Hepatocyte (in vitro differentiated cells): Measurements from ENCODE around the gene CHRNE. TPM values are rescaled to one million over a fixed set of nuclear protein-coding genes. Genes with fewer than 3 reads are reported as not detected.

Experiments
- DNase-seq: peaks from one replicate; pipeline ENCODE4 v3.0.0-alpha.2; 2016; ENCODE audit warnings: low spot score
- H2AFZ ChIP-seq: fragments of 200-600 bp; sonication (generic); 2 replicates; pipeline ENCODE4 v1.6.0; 2016; ENCODE audit warnings: antibody characterized with exemption, mild to moderate bottlenecking
- H3K27ac ChIP-seq: fragments of 200-600 bp; sonication (generic); 2 replicates; pipeline ENCODE4 v1.5.1; 2016; ENCODE audit warnings: mild to moderate bottlenecking
- H3K27me3 ChIP-seq: fragments of 200-600 bp; sonication (generic); 2 replicates; pipeline ENCODE4 v1.6.1; 2016
- H3K36me3 ChIP-seq: fragments of 200-600 bp; sonication (generic); replicated peaks from 2 replicates; pipeline ENCODE4 v1.5.1; 2016; ENCODE audit warnings: low read depth; ENCODE audit not compliant: insufficient read depth
- H3K4me1 ChIP-seq: fragments of 200-600 bp; sonication (generic); 2 replicates; pipeline ENCODE4 v1.5.1; 2016; ENCODE audit warnings: mild to moderate bottlenecking, moderate library complexity; ENCODE audit not compliant: insufficient read depth
- H3K4me2 ChIP-seq: fragments of 200-600 bp; sonication (generic); 2 replicates; pipeline ENCODE4 v1.6.0; 2016
- H3K4me3 ChIP-seq: fragments of 200-600 bp; sonication (generic); 2 replicates; pipeline ENCODE4 v1.5.1; 2016; ENCODE audit warnings: mild to moderate bottlenecking
- H3K79me2 ChIP-seq: fragments of 200-600 bp; sonication (generic); 2 replicates; pipeline ENCODE4 v1.6.0; 2017; ENCODE audit warnings: mild to moderate bottlenecking
- H3K9me2 ChIP-seq: fragments of 200-600 bp; sonication (generic); replicated peaks from 2 replicates; pipeline ENCODE4 v1.6.0; 2017; ENCODE audit warnings: mild to moderate bottlenecking; ENCODE audit not compliant: insufficient read depth
- H3K9me3 ChIP-seq: fragments of 200-600 bp; sonication (generic); 2 replicates; pipeline ENCODE4 v1.5.1; 2016; ENCODE audit warnings: low read depth, mild to moderate bottlenecking
- H4K20me1 ChIP-seq: fragments of 200-600 bp; sonication (generic); 2 replicates; pipeline ENCODE4 v1.6.0; 2016; ENCODE audit warnings: mild to moderate bottlenecking; ENCODE audit not compliant: insufficient read depth, poor library complexity, severe bottlenecking
- EZH2 ChIP-seq: fragments of 200-600 bp; sonication (generic); IDR thresholded peaks from 2 replicates; pipeline ENCODE4 v1.6.1; 2016; ENCODE audit warnings: antibody characterized with exemption, mild to moderate bottlenecking, borderline replicate concordance
- EZH2phosphoT487 ChIP-seq: fragments of 200-600 bp; sonication (generic); IDR thresholded peaks from one replicate; pipeline ENCODE4 v1.6.1; 2018; ENCODE audit warnings: antibody characterized with exemption, mild to moderate bottlenecking, low read depth, moderate library complexity; ENCODE audit not compliant: unreplicated experiment, severe bottlenecking
- WGBS: methylation state at CpG from one replicate; pipeline ENCODE4 v1.1.6; 2016; ENCODE audit warnings: low lambda C conversion rate; ENCODE audit errors: missing lambda C conversion rate; 5-methylcytosine and 5-hydroxymethylcytosine counted together
- polyA plus RNA-seq: library from polyadenylated mRNA; unstranded; fragments of >200 nt; fragmentation: Nextera tagmentation; extraction: Ambion mirVana; gene quantifications from 2 replicates; pipeline ENCODE4 v1.2.1, GENCODE V29; 2016
- total RNA-seq: library from RNA; depleted of rRNA; stranded (reverse); fragments of >200 nt; gene quantifications from 2 replicates; pipeline ENCODE4 v1.2.3, GENCODE V29; 2014
- TF ChIP-seq, protein P1 (sequence below): fragments of 200-600 bp; sonication (generic); IDR thresholded peaks from 2 replicates; pipeline ENCODE4 v1.5.1; 2016; ENCODE audit warnings: antibody characterized with exemption, mild to moderate bottlenecking; ENCODE audit not compliant: poor library complexity

Gene CHRNE
- total and polyA plus RNA-seq, 2 experiments from 2014 or later: 0.60 to 1.2 TPM

DNA sequence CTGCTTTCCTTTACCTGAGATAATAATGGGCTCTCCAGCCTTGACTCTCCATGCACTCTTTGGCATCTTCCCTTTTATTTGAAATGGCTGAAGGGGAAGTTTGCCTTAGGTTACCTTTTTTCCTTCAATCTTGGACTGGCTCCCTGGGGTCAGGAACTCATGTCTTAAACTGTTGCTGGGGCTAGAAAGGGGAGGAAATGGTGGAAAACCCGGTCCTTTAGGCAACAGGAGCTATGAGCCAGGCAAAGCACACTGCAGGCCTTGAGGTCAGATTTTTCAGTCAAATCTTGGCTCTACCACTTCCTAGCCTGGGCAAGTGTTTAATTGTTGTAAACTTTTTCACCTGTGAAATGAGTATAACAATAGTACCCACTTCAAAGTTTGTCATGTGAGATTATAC lies 39.6 kb downstream of the CHRNE start:
- H3K9me2 ChIP-seq: no peaks in the 10 kb centered on the region
- no peaks in the 10 kb centered on the region for H4K20me1 ChIP-seq
- no peaks in the 10 kb centered on the region for H3K9me3 ChIP-seq
- no peak overlapping the region for H3K27ac ChIP-seq
- TF ChIP-seq, protein P1, sequence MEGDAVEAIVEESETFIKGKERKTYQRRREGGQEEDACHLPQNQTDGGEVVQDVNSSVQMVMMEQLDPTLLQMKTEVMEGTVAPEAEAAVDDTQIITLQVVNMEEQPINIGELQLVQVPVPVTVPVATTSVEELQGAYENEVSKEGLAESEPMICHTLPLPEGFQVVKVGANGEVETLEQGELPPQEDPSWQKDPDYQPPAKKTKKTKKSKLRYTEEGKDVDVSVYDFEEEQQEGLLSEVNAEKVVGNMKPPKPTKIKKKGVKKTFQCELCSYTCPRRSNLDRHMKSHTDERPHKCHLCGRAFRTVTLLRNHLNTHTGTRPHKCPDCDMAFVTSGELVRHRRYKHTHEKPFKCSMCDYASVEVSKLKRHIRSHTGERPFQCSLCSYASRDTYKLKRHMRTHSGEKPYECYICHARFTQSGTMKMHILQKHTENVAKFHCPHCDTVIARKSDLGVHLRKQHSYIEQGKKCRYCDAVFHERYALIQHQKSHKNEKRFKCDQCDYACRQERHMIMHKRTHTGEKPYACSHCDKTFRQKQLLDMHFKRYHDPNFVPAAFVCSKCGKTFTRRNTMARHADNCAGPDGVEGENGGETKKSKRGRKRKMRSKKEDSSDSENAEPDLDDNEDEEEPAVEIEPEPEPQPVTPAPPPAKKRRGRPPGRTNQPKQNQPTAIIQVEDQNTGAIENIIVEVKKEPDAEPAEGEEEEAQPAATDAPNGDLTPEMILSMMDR: no peak
- TF ChIP-seq EZH2phosphoT487: no peak
- TF ChIP-seq EZH2: no peak
- peaks cover 7% of the 10 kb centered on the region for H3K4me1 ChIP-seq
- no peaks in the 10 kb centered on the region for H3K36me3 ChIP-seq
- H3K27me3 ChIP-seq: no peaks in the 10 kb centered on the region
- H2AFZ ChIP-seq: no peak overlapping the region
- no peak for DNase-seq
- H3K4me2 ChIP-seq: no peak overlapping the region
- peaks cover 58% of the 10 kb centered on the region for H3K79me2 ChIP-seq
- H3K4me3 ChIP-seq: no peak overlapping the region
- WGBS: 100% methylated on average over 1 of the region's 1 CpG

DNA sequence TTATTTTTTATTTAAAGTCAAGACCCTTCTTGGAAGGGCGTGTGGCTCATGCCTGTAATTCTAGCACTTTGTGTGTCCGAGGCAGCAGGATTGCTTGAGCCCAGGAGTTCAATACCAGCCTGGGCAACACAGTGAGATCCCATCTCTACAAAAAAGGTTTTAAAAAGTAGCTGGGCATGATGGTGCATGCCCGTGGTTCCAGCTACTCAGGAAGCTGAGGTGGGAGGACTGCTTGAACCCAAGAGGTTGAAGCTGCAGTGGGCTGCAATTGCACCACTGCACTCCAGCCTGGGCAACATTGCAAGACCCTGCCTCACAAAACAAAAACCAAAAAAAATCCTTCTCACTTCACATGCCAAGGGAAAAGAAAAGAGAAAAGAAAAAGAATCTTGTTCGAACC lies 40.2 kb downstream of the CHRNE start:
- no peak overlapping the region for H3K27ac ChIP-seq
- no peak overlapping the region for H3K4me3 ChIP-seq
- WGBS: 97% methylated on average over 4 of the region's 4 CpGs
- H3K27me3 ChIP-seq: no peaks in the 10 kb centered on the region
- H2AFZ ChIP-seq: no peak overlapping the region
- no peak overlapping the region for H3K4me2 ChIP-seq
- no peak for DNase-seq
- TF ChIP-seq, protein P1: no peak
- no peak for TF ChIP-seq EZH2phosphoT487
- no peak for TF ChIP-seq EZH2
- no peaks in the 10 kb centered on the region for H3K36me3 ChIP-seq
- peaks cover 63% of the 10 kb centered on the region for H3K79me2 ChIP-seq
- H3K9me2 ChIP-seq: no peaks in the 10 kb centered on the region
- H4K20me1 ChIP-seq: no peaks in the 10 kb centered on the region
- peaks cover 13% of the 10 kb centered on the region for H3K4me1 ChIP-seq
- H3K9me3 ChIP-seq: no peaks in the 10 kb centered on the region

DNA sequence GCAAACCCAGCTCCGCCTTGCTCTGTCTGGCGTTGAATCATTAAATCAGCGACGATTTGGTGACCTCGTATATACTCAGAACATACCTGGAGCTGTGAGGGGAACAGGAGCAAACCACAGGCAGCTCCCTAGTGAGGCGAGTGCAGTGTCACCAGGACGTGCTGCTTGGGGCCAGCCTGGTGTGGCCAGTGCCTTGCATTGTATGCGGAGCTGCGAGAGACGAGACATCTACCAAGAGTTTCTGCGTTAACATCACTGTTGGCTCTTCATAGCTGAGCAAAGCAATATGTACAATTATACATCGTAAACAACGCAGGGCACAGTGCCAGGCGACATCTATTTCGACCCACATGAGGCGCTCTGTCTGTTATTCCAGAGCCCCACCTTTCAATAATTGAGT lies 41.8 kb downstream of the CHRNE start:
- whole genome bisulfite sequencing: 93% methylated on average over 16 of the region's 16 CpGs
- no peaks in the 10 kb centered on the region for H4K20me1 ChIP-seq

More for the DNA sequence above, 41.8 kb downstream of the CHRNE start:
- Histone ChIP-seq H3K4me3 (no peak overlapping the region), H3K36me3 (no peaks in the 10 kb centered on the region), H2AFZ (no peak overlapping the region), H3K27me3 (no peaks in the 10 kb centered on the region), H3K27ac (no peak overlapping the region), H3K79me2 (peaks cover 60% of the 10 kb centered on the region), H3K4me1 (peaks cover 13% of the 10 kb centered on the region), H3K4me2 (no peak overlapping the region), H3K9me3 (no peaks in the 10 kb centered on the region), H3K9me2 (no peaks in the 10 kb centered on the region)
- DNase-seq: no peak
- TF ChIP-seq EZH2 (no peak), EZH2phosphoT487 (no peak)
- TF ChIP-seq, protein P1: no peak
